ENCODE results near the gene ACSS1.

DNA sequence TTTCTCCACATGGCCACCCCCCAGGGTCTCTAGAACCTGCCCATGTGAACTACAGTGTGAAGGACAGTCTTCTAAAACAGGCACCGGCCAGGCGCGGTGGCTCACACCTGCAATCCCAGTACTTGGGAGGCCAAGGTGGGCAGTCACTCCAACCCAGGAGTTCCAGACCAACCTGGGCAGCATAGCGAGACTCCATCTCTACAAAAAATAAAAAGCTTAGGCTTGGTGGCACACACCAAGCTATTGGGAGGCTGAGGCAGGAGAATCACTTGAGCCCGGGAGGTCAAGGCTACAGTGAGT, 13.7 kb downstream of the ACSS1 start:
- no peak for TF ChIP-seq POLR2A (IDR thresholded peaks at IDR 0.05; ENCODE audit: low read length)
- TF ChIP-seq GATA1 (IDR thresholded peaks at IDR 0.05; ENCODE audit: low read depth, low read length), result no peak

All from erythroblast (primary cell).